ENCODE measurements around the gene SLIT2.

DNA sequence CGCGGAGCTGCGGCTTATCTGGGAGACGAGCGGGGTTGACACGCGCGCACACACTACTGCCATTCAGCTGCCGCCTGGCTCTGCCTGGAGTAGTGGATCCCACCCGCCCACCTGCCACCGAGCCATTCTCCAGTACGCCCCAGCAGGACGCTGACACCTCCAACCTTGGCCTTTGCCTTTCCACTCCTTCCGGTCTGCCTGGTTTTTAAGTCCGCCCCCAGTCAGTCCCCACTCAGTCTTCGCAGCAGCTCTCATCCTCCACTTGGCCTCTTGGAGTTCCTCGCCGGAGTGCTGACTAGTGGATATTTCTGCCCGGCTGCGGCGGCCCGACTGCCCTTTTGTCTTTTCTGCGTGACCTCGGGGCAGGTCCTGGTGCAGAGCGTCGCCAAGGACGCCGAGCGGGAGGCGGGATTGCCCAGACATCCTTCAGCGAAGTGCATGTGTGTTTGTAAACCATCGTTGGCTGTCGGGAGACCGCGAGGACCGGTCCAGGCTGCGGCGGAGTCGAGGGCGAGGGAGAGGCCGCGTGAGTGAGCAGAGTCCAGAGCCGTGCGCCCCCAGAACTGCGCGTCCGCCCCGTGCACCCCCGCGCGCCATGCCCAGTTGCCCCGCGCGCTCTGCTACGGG is 1.1 kb downstream of the SLIT2 start:
- TF ChIP-seq, protein P1, sequence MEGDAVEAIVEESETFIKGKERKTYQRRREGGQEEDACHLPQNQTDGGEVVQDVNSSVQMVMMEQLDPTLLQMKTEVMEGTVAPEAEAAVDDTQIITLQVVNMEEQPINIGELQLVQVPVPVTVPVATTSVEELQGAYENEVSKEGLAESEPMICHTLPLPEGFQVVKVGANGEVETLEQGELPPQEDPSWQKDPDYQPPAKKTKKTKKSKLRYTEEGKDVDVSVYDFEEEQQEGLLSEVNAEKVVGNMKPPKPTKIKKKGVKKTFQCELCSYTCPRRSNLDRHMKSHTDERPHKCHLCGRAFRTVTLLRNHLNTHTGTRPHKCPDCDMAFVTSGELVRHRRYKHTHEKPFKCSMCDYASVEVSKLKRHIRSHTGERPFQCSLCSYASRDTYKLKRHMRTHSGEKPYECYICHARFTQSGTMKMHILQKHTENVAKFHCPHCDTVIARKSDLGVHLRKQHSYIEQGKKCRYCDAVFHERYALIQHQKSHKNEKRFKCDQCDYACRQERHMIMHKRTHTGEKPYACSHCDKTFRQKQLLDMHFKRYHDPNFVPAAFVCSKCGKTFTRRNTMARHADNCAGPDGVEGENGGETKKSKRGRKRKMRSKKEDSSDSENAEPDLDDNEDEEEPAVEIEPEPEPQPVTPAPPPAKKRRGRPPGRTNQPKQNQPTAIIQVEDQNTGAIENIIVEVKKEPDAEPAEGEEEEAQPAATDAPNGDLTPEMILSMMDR (IDR thresholded peaks at IDR 0.05) = no peak
- TF ChIP-seq POLR2A (IDR thresholded peaks at IDR 0.05; ENCODE audit: low read depth) (no peak), EP300 (IDR thresholded peaks at IDR 0.05) (no peak)

Data from esophagus muscularis mucosa (tissue), 4 donors.